Activated effector memory CD4-positive, alpha-beta T cell treated with Interleukin-2 at 50 U/mL for 16 hours (primary cell): Measurements from ENCODE around the gene IGLON5.

Source experiments
- DNase-seq: peaks from one replicate; pipeline ENCODE4 v3.0.0-alpha.2; 2020

IGLON5 gene

GRCh38 chr19:51339687-51340656, 28.5 kb downstream of the IGLON5 start:
- peak; percentile 74 for DNase-seq

GRCh38 chr19:51341066-51341465, 29.6 kb downstream of the IGLON5 start:
- no peak for DNase-seq

- no peak for DNase-seq
Observed at GRCh38 chr19:51341976-51342580, 30.6 kb downstream of the IGLON5 start, which contains the start of gene VSIG10L. Gene VSIG10L, minus strand, starts transcription at chr19:51342139. Its CDS starts 15 bp downstream, at chr19:51342124.

GRCh38 chr19:51342631-51343569, 31.5 kb downstream of the IGLON5 start:
- no peak for DNase-seq

GRCh38 chr19:51345076-51345620, 33.7 kb downstream of the IGLON5 start:
- DNase-seq = no peak

- DNase-seq = no peak
Observed at GRCh38 chr19:51346742-51347141, 35.3 kb downstream of the IGLON5 start.

GRCh38 chr19:51347209-51347928, 35.9 kb downstream of the IGLON5 start:
- DNase-seq = no peak

GRCh38 chr19:51351266-51351990, 40.0 kb downstream of the IGLON5 start:
- DNase-seq = no peak

GRCh38 chr19:51352783-51353360, 41.4 kb downstream of the IGLON5 start:
- no peak for DNase-seq

- DNase-seq = no peak
Observed at GRCh38 chr19:51354103-51354741, 42.8 kb downstream of the IGLON5 start.

GRCh38 chr19:51354742-51355148, 43.3 kb downstream of the IGLON5 start:
- no peak for DNase-seq

GRCh38 chr19:51356159-51356801, 44.8 kb downstream of the IGLON5 start:
- no peak for DNase-seq

- DNase-seq = no peak
Observed at GRCh38 chr19:51357952-51358351, 46.5 kb downstream of the IGLON5 start.

GRCh38 chr19:51359294-51359693, 47.9 kb downstream of the IGLON5 start:
- no peak for DNase-seq

GRCh38 chr19:51361239-51361638, 49.8 kb downstream of the IGLON5 start:
- no peak for DNase-seq

- no peak for DNase-seq
Observed at GRCh38 chr19:51364200-51365106, 53.0 kb downstream of the IGLON5 start.

GRCh38 chr19:51365211-51365964, 53.9 kb downstream of the IGLON5 start:
- DNase-seq = no peak

- DNase-seq = no peak
Observed at GRCh38 chr19:51365965-51366388, 54.5 kb downstream of the IGLON5 start, which contains the start of gene ETFB. Gene ETFB, minus strand, starts transcription at chr19:51366388. Its CDS starts 62 bp downstream, at chr19:51366326.
